Heart left ventricle (tissue), 13 donors: ENCODE results near the gene MTNR1A.

ENCODE experiments used
- POLR2A ChIP-seq, 2 donors: fragments of 450-650 bp; IDR thresholded peaks; one replicate each; pipeline ENCODE4 v1.6.1; 2017; ENCODE audit warnings: antibody characterized with exemption in 2 of 2, mild to moderate bottlenecking in 2 of 2, moderate library complexity in 2 of 2
- TF ChIP-seq, protein P1 (sequence below), 12 donors: fragments of 200-600 bp; sonication (generic) in 4 of 12; IDR thresholded peaks; one replicate each; pipeline versions ENCODE4 v1.5.0 to v1.8.0; 2018 to 2022; ENCODE audit warnings: antibody characterized with exemption in 12 of 12, mild to moderate bottlenecking in 5 of 12
- donor health status: ischemic (EF 13 %, LVEDD 7.1; RV severe dilation, severe dysfunction).
- donor health status: DM: no; HTN: yes; CAD: no.
- donor health status: DM: no; HTN: no; CAD: no.
- donor health status: ischemic (EF 25% LVEDD 6.9; RV normal size, moderate dysfunction).
- donor health status: ischemic (EF 25% LVEDD 5.7; RV mildly dilated, moderate dysfunction).
- donor health status: ischemic (EF 35%, LVEDD 5.7; RV mildly dilated, moderate dysfunction).
- donor health status: nonischemic (EF 11% LVEDD 7.7; RV severe dilation, severe dysfunction).
- donor health status: DM: yes; HTN: yes; CAD: no.
- donor health status: PGD.
- donor health status: ischemic (EF 29% LVEDD 5.4; RV normal size, mild dysfunction).
- donor health status: nonischemic (EF 23%, LVEDD 6.1; RV moderate dilation, normal function).

DNA sequence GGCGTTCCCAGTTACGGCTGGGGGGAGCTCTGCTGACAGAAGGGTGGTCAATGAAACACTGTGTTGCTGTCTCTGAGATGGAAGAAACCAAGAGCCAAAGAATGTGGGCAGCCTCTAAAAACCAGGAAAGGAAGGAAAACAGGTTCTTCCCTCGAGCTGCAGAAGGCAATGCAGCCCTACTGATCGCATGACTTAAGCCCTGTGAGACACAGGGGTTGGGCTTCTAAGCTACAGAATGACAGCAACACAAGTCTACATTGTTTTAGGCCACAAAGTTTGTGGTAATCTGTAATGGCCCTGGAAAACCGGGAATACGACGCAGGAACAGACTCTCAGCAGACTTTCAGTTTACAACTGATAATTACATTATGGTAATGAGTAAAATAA lies 38.2 kb upstream of the MTNR1A start:
- TF ChIP-seq POLR2A (IDR thresholded peaks at IDR 0.05) = no peak
- TF ChIP-seq, protein P1, sequence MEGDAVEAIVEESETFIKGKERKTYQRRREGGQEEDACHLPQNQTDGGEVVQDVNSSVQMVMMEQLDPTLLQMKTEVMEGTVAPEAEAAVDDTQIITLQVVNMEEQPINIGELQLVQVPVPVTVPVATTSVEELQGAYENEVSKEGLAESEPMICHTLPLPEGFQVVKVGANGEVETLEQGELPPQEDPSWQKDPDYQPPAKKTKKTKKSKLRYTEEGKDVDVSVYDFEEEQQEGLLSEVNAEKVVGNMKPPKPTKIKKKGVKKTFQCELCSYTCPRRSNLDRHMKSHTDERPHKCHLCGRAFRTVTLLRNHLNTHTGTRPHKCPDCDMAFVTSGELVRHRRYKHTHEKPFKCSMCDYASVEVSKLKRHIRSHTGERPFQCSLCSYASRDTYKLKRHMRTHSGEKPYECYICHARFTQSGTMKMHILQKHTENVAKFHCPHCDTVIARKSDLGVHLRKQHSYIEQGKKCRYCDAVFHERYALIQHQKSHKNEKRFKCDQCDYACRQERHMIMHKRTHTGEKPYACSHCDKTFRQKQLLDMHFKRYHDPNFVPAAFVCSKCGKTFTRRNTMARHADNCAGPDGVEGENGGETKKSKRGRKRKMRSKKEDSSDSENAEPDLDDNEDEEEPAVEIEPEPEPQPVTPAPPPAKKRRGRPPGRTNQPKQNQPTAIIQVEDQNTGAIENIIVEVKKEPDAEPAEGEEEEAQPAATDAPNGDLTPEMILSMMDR (IDR thresholded peaks at IDR 0.05) = no peak
